Measurements from ENCODE around the gene LKAAEAR1.
"Not testable (repeated sequence)": the region's sequence is repeated elsewhere in the genome, so short reads cannot be mapped to it uniquely, and the experiment has no call there.

Gene LKAAEAR1

GRCh38 chr20:64096535-64096934 is 12.3 kb upstream of the LKAAEAR1 start:
- DNase-seq: no peak

GRCh38 chr20:64095927-64096326 is 11.7 kb upstream of the LKAAEAR1 start:
- DNase-seq: no peak

- DNase-seq: no peak
Measured at GRCh38 chr20:64095455-64095854, 11.3 kb upstream of the LKAAEAR1 start.

- DNase-seq: no peak
Measured at GRCh38 chr20:64093013-64093503, 8.9 kb upstream of the LKAAEAR1 start.

GRCh38 chr20:64092258-64093012 is 8.2 kb upstream of the LKAAEAR1 start:
- DNase-seq: no peak

GRCh38 chr20:64091770-64092169 is 7.6 kb upstream of the LKAAEAR1 start:
- no peak for DNase-seq

- DNase-seq: no peak
Measured at GRCh38 chr20:64091340-64091739, 7.1 kb upstream of the LKAAEAR1 start.

GRCh38 chr20:64090165-64090564 is 6.0 kb upstream of the LKAAEAR1 start:
- DNase-seq: peak; percentile 19

GRCh38 chr20:64088586-64088985 is 4.4 kb upstream of the LKAAEAR1 start:
- not testable (repeated sequence) for DNase-seq

GRCh38 chr20:64087226-64087825 is 3.1 kb upstream of the LKAAEAR1 start:
- DNase-seq: not testable (repeated sequence)

GRCh38 chr20:64086801-64087200 is 2.6 kb upstream of the LKAAEAR1 start:
- no peak for DNase-seq

GRCh38 chr20:64084685-64085152 is 521 bp upstream of the LKAAEAR1 start:
- peak; percentile 45 for DNase-seq

GRCh38 chr20:64083378-64083803 is 807 bp downstream of the LKAAEAR1 start:
- DNase-seq: peak; percentile 76

- no peak for DNase-seq
Measured at GRCh38 chr20:64082820-64083377, 1.3 kb downstream of the LKAAEAR1 start.

GRCh38 chr20:64082126-64082731 is 2.0 kb downstream of the LKAAEAR1 start:
- DNase-seq: no peak

- DNase-seq: no peak
Measured at GRCh38 chr20:64081624-64081964, 2.6 kb downstream of the LKAAEAR1 start.

- DNase-seq: no peak
Measured at GRCh38 chr20:64080813-64081623, 3.2 kb downstream of the LKAAEAR1 start.

GRCh38 chr20:64080013-64080812 is 4.0 kb downstream of the LKAAEAR1 start, which contains the start of gene OPRL1:
TSS of gene OPRL1 (plus strand) at chr20:64080082. CDS start at chr20:64092721, 12,639 bp downstream.
- DNase-seq: no peak

- DNase-seq: peak; percentile 28
Measured at GRCh38 chr20:64079273-64080012, 4.8 kb downstream of the LKAAEAR1 start, which contains the start of gene RGS19. TSS of gene RGS19 (minus strand) at chr20:64079518. CDS start at chr20:64076886, 2,632 bp downstream.

GRCh38 chr20:64078934-64079272 is 5.3 kb downstream of the LKAAEAR1 start:
- no peak for DNase-seq

All from NCI-H1105 treated with DMSO at 0.1 percent for 48 hours (cell line).